K562 (cell line): ENCODE results near the gene F11R.

ENCODE experiments used
- CCAR2 ChIP-seq: fragments of 200-400 bp; formaldehyde crosslinking; IDR thresholded peaks from 2 replicates; pipeline ENCODE4 v1.6.1; 2017; ENCODE audit warnings: mild to moderate bottlenecking, low read depth, low read length
- CTCF ChIP-seq, 3 experiments: IDR thresholded peaks in 2 of 3; conservative IDR thresholded peaks in 1 of 3; 2 replicates each; pipeline ENCODE4 v1.5.1; 2011 to 2012; ENCODE audit warnings: low read length in 3 of 3, mild to moderate bottlenecking in 3 of 3, control low read depth in 2 of 3, improper control_type of control experiment in 1 of 3, inconsistent platforms in 1 of 3, low read depth in 1 of 3, mixed read lengths in 1 of 3, moderate library complexity in 1 of 3; ENCODE audit not compliant: insufficient read depth in 2 of 3
- EGR1 ChIP-seq: fragments of 450-650 bp; conservative IDR thresholded peaks from 2 replicates; pipeline ENCODE4 v1.6.1; 2017; ENCODE audit warnings: mild to moderate bottlenecking
- EP300 ChIP-seq: IDR thresholded peaks from 2 replicates; pipeline ENCODE4 v1.6.1; 2012; ENCODE audit warnings: low read length, improper control_type of control experiment
- FUS ChIP-seq: fragments of 200-400 bp; formaldehyde crosslinking; optimal IDR thresholded peaks from 2 replicates; pipeline ENCODE3; 2017; ENCODE audit warnings: low read depth, low read length
- GABPB1 ChIP-seq: sonication (generic); formaldehyde crosslinking; IDR thresholded peaks from 2 replicates; pipeline ENCODE4 v1.8.0; 2022; ENCODE audit warnings: mild to moderate bottlenecking, missing genetic modification reagents
- HDAC2 ChIP-seq: fragments of 450-650 bp; IDR thresholded peaks from 2 replicates; pipeline ENCODE4 v1.6.1; 2016; ENCODE audit warnings: mild to moderate bottlenecking
- MAFK ChIP-seq: IDR thresholded peaks from 2 replicates; pipeline ENCODE4 v1.6.1; 2011; ENCODE audit warnings: low read length, improper control_type of control experiment
- POLR2A ChIP-seq: fragments of 450-650 bp; conservative IDR thresholded peaks from 2 replicates; pipeline ENCODE4 v1.6.1; 2016
- RFX5 ChIP-seq: IDR thresholded peaks from 2 replicates; pipeline ENCODE4 v1.6.1; 2011; ENCODE audit warnings: low read depth, mild to moderate bottlenecking, improper control_type of control experiment, low read length
- TCF3 ChIP-seq: sonication (generic); formaldehyde crosslinking; IDR thresholded peaks from 2 replicates; pipeline ENCODE4 v1.4.0; 2020; ENCODE audit warnings: mild to moderate bottlenecking, missing genetic modification reagents
- USF1 ChIP-seq: sonication (generic); formaldehyde crosslinking; IDR thresholded peaks from 2 replicates; pipeline ENCODE4 v1.9.0; 2022; ENCODE audit warnings: mild to moderate bottlenecking, missing genetic modification reagents
- ZBTB33 ChIP-seq: sonication (generic); formaldehyde crosslinking; IDR thresholded peaks from 2 replicates; pipeline ENCODE4 v1.8.1; 2023; ENCODE audit warnings: mild to moderate bottlenecking, missing genetic modification reagents
- TF ChIP-seq, protein P1 (sequence below), 2 experiments: fragments of 450-650 bp; formaldehyde crosslinking in 1 of 2; IDR thresholded peaks; 2 replicates each; pipeline versions ENCODE4 v1.4.0 to v1.6.1; 2014 to 2020; ENCODE audit warnings: mild to moderate bottlenecking in 2 of 2, borderline replicate concordance in 1 of 2, low read depth in 1 of 2

- TF ChIP-seq TCF3 (CRISPR knock-in tag) (no peak), CTCF (IDR thresholded peaks at IDR 0.05 in 2 of 3, conservative IDR thresholded peaks at IDR 0.05 in 1 of 3; ENCODE audit: insufficient read depth in 2 of 3, low read depth in 1 of 3, low read length in 3 of 3) (no peak), FUS (no peak), ZBTB33 (CRISPR knock-in tag) (no peak), HDAC2 (no peak), EP300 (no peak), MAFK (no peak), GABPB1 (CRISPR knock-in tag) (no peak), EGR1 (no peak), RFX5 (no peak), CCAR2 (no peak), USF1 (CRISPR knock-in tag) (no peak), POLR2A (no peak)
- TF ChIP-seq, protein P1, sequence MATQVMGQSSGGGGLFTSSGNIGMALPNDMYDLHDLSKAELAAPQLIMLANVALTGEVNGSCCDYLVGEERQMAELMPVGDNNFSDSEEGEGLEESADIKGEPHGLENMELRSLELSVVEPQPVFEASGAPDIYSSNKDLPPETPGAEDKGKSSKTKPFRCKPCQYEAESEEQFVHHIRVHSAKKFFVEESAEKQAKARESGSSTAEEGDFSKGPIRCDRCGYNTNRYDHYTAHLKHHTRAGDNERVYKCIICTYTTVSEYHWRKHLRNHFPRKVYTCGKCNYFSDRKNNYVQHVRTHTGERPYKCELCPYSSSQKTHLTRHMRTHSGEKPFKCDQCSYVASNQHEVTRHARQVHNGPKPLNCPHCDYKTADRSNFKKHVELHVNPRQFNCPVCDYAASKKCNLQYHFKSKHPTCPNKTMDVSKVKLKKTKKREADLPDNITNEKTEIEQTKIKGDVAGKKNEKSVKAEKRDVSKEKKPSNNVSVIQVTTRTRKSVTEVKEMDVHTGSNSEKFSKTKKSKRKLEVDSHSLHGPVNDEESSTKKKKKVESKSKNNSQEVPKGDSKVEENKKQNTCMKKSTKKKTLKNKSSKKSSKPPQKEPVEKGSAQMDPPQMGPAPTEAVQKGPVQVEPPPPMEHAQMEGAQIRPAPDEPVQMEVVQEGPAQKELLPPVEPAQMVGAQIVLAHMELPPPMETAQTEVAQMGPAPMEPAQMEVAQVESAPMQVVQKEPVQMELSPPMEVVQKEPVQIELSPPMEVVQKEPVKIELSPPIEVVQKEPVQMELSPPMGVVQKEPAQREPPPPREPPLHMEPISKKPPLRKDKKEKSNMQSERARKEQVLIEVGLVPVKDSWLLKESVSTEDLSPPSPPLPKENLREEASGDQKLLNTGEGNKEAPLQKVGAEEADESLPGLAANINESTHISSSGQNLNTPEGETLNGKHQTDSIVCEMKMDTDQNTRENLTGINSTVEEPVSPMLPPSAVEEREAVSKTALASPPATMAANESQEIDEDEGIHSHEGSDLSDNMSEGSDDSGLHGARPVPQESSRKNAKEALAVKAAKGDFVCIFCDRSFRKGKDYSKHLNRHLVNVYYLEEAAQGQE (IDR thresholded peaks at IDR 0.05; ENCODE audit: borderline replicate concordance), result no peak
- TF ChIP-seq, protein P1 (CRISPR knock-in tag; IDR thresholded peaks at IDR 0.05; ENCODE audit: low read depth), result no peak
Observed at GRCh38 chr1:160981584-160982411, 39.2 kb downstream of the F11R start.
